Esophagus muscularis mucosa (tissue), 3 donors: Measurements from ENCODE around the gene KDM3B.

Experiments
- POLR2A ChIP-seq: fragments of 450-650 bp; IDR thresholded peaks from one replicate; pipeline ENCODE4 v1.6.1; 2017; ENCODE audit warnings: antibody characterized with exemption, moderate library complexity, mild to moderate bottlenecking, low read depth
- TF ChIP-seq, protein P1 (sequence below), 3 experiments: fragments of 200-600 bp in 2 of 3; fragments of 450-650 bp in 1 of 3; sonication (generic) in 2 of 3; IDR thresholded peaks; one replicate each; pipeline ENCODE4 v1.5.1; 2017 to 2019; ENCODE audit warnings: antibody characterized with exemption in 3 of 3, mild to moderate bottlenecking in 2 of 3, moderate library complexity in 1 of 3

- no peak for TF ChIP-seq POLR2A
- TF ChIP-seq, protein P1, sequence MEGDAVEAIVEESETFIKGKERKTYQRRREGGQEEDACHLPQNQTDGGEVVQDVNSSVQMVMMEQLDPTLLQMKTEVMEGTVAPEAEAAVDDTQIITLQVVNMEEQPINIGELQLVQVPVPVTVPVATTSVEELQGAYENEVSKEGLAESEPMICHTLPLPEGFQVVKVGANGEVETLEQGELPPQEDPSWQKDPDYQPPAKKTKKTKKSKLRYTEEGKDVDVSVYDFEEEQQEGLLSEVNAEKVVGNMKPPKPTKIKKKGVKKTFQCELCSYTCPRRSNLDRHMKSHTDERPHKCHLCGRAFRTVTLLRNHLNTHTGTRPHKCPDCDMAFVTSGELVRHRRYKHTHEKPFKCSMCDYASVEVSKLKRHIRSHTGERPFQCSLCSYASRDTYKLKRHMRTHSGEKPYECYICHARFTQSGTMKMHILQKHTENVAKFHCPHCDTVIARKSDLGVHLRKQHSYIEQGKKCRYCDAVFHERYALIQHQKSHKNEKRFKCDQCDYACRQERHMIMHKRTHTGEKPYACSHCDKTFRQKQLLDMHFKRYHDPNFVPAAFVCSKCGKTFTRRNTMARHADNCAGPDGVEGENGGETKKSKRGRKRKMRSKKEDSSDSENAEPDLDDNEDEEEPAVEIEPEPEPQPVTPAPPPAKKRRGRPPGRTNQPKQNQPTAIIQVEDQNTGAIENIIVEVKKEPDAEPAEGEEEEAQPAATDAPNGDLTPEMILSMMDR (IDR thresholded peaks at IDR 0.05) = no peak
Observed at GRCh38 chr5:138389332-138389731, 36.8 kb downstream of the KDM3B start.
